ENCODE measurements around the gene C10orf67.
"Not testable (repeated sequence)": the region's sequence is repeated elsewhere in the genome, so short reads cannot be mapped to it uniquely, and the experiment has no call there.

Gene C10orf67

DNA sequence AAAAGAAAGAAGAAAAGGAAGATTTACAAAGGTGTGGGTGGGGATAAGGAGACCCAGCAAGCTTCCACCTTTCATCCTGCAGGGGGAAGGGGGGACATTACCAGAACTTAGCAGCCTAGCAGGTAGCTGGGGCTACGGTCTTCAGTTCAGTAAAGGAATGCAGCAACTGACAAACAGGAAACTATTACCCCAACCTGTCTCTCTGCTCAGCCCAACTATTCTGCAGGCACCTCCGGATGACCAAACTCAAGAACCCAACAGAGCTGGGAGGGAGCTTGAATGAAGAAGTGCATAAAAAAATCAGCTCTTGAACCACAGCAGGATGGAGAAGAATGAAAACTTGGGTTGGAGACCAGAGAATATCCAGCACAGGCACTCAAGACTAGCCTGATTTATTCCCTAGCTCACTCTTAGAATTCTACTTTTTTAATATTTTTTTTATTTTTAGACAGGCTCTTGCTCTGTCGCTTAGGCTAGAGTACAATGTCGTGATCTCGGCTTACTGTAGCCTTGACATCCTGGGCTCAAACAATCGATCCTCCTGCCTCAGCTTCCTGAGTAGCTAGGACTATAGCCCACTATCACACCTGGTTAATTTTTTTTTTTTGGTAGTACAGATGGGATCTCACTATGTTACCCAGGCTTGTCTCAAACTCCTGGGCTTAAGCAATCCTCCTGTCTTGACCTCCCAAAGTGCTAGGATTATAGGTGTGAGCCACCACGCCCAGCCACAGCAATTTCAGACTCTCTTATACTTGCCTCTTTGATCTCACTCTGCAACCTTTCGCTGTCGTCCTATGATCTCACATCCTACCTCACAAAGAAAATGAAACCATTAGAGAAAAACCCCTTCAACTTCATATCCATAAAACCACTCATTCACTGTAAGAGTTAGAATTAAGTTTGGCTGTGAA is 18.5 kb upstream of the C10orf67 start:
- no peak for DNase-seq (ENCODE audit: extremely low read depth in 1 of 2, low read depth in 1 of 2)

DNA sequence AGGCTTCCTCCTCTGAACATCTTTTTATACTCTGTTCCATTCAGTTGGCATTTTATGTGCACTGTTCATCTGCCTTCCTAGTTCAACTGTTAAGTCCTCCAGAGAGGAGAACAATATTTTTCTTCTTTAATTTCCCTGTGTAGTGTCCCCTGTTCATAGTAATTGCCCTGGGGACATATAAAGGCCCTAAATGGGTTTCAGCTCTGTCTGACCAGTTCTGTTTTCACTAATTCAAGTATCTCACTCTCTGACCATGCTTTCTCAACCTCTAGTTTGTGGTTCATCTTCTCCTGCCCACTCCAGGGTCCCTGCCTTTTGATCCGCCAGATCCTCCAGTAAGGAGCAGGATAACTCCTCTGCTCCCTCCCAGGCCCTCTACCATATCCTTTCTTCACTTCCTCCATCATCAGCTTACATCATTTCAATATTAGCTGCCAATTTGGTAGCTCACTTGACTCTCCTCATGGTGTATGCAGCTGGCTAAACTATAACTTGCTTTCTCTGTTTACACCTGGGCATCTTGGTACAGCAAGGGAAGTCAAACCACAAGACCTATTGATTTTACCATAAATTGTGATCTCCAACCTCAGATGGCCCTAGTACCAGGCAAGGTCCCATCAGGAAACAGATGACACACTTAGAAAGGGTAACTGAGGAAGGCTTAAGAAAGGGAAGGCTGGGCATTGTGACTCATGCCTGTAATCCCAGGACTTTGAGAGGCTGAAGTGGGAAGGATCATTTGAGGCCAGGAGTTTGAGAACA is 17.7 kb upstream of the C10orf67 start:
- no peak for DNase-seq (ENCODE audit: extremely low read depth in 1 of 2, low read depth in 1 of 2)

DNA sequence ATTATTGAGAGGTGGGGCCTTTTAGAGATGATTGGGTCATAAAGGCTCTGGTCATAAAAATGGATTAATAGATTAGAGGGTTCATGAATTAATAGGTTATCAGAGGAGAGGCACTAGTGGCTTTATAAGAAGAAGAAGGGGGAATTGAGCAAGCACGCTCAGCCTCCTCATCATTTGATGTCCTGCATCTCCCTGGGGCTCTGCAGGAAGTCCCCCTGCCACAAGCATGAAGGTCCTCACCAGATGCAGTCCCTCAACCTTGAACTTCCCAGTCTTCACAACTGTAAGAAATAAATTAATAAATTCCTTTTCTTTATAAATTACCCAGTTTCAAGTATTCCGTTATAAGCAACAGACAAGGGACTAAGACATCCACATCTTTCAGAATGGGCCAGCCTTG is 17.1 kb upstream of the C10orf67 start:
- DNase-seq (ENCODE audit: extremely low read depth in 1 of 2, low read depth in 1 of 2), result no peak

DNA sequence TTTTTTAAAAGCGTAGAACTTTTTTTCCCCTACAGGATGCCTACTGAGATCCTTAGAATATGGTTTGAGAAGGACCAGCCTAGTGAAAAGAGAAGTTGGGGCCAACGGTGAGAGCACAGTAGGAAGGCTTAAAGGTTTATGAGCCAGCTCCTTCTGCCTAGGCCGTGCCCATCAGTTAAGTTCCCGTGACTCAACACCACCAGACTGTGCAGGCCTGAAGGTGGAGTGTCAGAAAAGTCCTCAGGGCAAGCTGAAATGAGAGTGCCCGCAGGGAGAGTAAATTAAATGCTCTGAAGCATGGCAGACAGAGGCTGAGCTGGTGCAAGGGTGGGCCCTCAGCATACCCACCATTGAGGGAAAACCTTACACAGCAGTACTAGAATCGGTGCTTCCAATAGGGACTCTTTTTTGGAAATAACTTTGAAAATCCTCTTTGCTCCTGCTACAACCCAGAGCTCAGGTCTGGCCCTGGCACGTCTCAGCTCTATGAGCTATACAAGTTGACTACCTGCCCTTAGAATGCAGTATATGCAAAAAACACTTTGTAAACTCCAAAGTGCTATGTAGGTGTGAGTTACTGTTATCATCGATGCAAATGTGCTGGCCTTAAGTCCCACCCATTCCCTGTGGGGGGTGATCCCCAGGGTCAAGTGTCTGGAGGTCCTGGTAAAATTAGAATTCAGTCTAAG is 15.2 kb upstream of the C10orf67 start:
- DNase-seq (ENCODE audit: extremely low read depth in 1 of 2, low read depth in 1 of 2), result no peak

DNA sequence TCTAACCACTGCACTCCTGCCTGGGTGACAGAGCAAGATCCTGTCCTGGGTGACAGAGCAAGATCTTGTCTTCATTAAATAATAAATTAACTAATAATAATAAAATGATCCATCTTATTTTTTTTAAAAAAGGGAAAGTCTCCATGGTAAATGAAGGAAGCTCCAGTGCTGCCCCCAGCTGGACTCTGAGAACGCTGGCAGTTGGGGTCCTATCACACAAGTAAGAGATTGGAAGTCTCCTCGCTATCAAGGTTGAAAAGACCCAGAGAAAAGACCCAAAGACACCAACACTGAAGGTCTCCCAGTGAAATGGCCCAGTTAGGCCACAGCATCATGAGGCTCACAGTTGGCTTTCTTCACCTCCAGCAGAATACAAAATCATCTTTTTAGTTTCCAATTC is 13.8 kb upstream of the C10orf67 start:
- no peak for DNase-seq (ENCODE audit: extremely low read depth in 1 of 2, low read depth in 1 of 2)

DNA sequence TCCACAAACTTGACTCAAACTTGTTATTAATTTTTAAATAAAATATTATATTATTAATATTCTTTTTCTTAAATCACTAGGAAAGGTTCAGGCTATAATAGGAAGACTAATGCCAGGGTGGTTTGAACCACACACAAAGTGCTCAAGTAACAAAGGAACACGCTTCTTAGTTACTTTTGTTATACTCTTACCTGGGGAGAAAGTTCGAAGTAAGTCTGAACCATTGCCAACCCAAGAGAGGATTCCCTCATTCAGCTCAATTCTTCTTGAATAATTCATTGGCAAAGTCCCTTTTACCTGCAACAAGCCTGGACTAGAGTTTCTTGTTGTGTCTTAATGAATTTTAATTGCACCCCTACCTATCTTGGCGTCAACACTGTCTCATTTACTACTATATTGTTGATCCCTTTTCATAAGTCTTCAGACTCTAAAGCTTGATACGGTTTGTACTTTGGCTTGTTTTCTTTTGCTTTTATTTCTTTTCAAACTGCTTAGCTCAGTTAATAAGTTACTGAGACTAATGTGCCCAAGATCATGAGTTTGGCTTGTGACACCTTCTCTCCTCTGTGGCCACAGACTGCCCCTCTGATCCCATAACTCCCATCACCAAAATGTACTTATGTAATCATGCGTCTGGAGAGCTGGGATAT is 10.2 kb upstream of the C10orf67 start:
- DNase-seq (ENCODE audit: extremely low read depth in 1 of 2, low read depth in 1 of 2), result no peak

DNA sequence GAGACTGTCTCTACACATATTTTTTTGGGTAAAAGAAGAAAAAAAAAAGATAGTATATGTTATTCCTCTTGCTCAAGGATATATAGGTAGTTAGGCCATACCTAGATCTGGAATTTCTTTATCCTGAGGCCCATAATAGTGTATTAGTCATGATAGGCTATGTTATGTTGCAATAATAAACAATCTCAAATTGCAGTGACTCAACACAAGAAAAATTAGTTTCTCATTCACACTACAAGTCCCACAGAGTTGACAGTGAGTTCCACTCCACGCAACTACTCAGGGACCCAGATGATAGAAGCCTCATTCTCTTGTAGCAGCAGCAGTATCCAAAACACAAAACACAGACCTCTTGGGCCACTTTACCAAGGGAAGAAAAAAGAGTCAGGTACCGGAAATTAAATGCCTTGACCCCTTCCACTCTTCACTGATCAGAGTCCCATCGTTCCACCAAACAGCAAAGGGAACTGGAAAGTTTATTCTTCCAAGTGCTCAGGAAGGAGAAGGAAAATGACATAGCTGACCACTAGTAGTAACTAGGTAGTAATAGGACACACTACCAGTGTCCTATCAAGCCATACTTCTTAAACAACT is 7.4 kb upstream of the C10orf67 start:
- DNase-seq (ENCODE audit: extremely low read depth in 1 of 2, low read depth in 1 of 2), result no peak

DNA sequence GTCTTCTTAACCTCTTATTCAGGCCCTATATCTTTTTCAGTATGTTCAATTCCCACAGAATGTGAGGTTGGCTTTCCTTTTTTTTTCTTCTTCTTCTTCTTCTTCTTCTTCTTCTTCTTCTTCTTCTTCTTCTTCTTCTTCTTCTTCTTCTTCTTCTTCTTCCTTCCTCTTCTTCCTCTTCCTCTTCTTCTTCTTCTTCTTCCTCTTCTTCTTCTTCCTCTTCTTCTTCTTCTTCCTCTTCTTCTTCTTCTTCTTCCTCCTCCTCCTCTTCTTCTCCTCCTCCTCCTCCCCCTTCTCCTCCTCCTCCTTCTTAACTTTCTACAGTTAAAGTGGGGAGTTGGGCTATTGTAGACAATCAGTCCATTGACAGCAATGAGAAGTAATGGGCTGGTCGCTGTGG is 6.1 kb upstream of the C10orf67 start:
- DNase-seq (ENCODE audit: extremely low read depth in 1 of 2, low read depth in 1 of 2), result not testable (repeated sequence)

DNA sequence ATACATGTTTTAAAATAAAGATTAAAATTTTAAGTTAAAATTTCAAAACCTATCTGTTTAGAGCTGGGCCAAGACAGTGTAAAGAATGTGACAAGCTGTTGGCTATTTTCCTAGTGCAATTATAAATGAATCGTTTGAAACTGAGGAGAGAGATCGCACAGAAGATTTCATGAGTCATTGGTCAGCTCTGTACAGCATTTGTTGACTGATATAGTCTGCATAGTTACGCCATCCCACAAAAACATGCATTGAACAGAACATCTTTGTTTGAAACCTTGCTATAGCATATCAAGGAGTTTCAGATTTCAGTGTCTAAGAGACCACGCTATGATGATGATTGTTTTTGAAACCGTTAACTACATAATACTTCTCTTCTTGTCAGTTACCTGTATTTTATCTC is 1.3 kb upstream of the C10orf67 start:
- no peak for DNase-seq (ENCODE audit: extremely low read depth in 1 of 2, low read depth in 1 of 2)

DNA sequence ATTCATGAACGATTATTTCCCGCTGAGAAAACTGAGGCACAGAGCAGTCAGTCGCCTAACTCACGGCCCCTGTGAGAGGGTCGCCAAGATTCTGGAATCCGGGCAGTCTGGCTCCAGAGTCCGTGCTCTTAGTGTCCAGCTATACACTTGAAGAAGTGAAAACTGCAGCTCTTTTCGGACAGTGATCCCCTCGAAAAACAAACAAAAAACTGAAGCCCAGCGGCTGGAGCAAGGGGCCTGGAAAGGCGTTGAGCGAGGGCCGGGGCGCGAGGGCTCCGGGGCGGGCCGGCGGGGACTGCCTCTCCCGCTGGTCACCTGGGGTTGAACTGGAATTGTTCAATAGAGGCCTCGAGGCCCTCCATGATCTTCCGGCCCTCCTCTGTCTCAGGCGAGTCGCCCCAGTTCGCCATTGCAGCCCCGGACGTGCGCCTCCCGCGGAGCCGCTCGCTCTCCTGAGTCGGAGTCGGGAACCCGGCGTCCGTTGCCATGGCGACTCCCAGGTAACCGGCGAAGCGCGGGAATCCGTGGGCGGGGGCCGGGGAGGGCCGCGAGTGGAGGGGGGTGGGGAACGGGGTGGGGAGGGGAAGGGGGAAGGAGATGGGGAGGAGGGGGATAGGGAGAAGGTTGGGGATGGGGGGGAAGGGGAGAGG is 881 bp downstream of the C10orf67 start:
- DNase-seq (ENCODE audit: extremely low read depth in 1 of 2, low read depth in 1 of 2), result no peak

DNA sequence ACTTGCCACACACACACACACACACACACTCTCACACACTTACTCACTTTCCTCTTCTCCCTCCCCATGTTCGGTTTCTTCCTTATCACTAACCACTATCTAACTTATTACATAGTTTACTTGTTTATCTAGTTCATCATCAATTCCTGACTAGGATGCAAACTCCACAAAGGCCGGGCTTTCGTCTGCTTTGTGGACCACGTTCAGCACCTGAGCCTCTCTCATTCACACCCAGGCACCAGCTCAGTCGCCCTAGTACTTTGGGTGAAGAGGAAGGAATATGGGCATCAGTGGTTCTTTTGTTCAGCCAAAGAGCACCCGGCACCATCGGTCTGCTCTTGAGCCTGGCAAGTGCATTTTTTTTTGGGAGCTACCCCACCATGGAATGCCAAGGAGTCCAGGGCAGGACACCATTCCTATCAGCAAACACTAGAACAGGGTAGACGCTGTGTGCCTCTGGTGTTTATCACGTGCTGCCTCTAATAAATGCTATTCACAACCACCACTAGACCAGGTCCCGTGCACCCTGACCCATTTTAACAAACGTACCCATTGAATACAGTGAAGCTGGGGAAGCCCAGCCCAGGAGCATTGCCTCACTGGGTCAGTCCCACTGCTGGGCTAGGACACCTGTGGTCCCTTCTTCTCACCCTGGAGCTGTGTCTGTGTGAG is 2.2 kb downstream of the C10orf67 start:
- DNase-seq (ENCODE audit: extremely low read depth in 1 of 2, low read depth in 1 of 2), result no peak

DNA sequence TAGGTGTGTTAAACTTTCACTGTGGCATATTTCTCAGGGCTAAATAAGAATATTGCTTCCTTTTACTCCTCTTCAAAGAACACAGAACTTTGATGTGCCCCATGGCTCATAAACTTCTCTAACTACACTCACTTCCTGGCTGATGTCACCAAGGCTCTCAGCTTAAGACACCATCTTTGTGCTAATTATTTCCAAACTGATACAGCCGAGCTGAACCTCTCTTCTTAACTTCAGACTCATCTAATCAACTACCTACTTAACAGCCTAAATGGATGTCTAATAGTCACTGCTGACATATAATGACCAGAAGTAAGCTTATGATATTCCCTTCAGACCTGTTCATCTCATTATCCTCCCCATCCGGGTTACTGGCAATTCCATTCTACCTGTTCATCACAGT is 3.6 kb downstream of the C10orf67 start:
- DNase-seq (ENCODE audit: extremely low read depth in 1 of 2, low read depth in 1 of 2), result no peak

DNA sequence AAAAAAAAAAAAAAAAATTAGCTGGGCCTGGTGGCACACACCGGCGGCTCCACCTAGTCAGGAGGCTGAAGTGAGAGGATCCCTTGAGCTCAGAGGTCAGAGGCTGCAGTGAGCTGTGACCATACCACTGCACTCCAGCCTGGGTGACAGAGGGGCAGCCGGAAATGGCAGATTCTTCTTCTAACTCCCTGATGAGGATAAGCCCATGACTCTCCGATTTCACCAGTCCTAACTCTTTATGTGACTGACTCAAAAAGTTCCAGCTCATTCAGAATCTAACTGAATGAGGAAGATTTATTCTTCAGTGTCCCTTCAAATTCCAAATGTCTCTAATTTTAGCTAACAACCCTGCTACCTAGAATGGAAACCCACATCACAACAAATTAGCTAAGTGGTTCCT is 4.2 kb downstream of the C10orf67 start:
- DNase-seq (ENCODE audit: extremely low read depth in 1 of 2, low read depth in 1 of 2), result no peak

DNA sequence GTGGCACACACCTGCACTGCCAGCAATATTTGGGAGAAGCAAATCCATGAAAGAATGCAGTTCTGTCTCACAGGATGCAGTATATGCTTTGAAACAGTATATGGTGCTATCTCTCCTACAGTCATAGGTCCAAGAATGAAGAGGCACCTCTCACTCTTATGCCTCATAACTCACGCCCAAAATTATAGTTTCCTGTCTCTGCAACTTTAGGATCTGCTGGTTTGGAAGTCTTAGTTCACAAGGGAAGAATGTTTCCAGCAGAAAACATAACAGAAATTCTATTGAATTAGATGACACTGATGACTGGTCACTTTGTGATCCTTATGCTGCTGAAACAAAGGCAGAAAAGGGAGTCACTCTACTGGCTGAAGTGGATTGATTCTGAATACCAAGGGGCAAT is 5.7 kb downstream of the C10orf67 start:
- DNase-seq (ENCODE audit: extremely low read depth in 1 of 2, low read depth in 1 of 2), result no peak

DNA sequence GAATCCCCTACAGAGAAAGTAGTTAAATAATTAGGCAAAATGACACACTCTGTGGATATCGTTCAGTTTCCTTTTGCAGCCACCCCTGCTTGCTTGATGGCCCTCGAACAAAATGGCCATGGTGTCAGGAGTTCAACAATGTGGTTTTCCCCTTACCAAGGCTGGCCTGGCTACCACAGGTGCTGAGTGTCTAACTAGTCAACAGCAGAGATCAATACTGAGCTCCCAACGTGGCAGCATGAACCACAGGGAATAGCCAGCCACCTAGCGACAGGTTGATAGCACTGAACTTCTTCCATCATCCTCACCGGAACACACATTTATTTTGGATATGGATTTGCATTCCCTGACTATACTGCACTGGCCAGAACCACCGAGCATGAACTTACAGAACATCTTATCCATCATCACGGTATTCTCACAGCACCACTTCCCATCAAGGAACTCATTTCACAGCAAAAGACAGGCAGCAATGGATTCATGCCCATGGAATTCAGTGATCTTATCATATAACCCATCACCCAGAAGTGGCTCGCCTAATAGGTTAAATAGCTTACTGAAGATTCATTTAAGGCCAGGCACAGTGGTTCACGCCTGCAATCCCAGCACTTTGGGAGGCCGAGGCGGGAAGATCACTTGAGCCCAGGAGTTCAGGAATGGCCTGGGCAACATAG is 6.3 kb downstream of the C10orf67 start:
- DNase-seq (ENCODE audit: extremely low read depth in 1 of 2, low read depth in 1 of 2), result no peak

DNA sequence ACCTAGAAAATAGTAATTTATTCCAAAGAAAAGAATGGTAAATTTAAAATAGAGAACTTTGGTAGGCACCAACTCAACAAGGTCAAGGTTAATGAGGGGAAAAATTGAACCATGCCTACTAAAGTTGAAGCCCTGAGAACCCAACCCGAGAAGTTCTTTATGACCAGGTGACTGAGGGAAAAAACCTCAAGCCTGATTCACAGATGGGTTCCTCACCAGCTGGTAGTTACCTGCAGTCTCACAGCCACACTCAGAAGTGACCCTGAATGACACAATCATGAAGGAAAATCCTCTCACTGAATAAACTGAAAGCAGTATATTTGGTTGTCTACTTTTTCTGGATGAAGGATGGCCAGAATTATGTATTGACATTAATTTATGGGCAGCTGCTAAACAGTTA is 7.0 kb downstream of the C10orf67 start:
- DNase-seq (ENCODE audit: extremely low read depth in 1 of 2, low read depth in 1 of 2), result no peak

DNA sequence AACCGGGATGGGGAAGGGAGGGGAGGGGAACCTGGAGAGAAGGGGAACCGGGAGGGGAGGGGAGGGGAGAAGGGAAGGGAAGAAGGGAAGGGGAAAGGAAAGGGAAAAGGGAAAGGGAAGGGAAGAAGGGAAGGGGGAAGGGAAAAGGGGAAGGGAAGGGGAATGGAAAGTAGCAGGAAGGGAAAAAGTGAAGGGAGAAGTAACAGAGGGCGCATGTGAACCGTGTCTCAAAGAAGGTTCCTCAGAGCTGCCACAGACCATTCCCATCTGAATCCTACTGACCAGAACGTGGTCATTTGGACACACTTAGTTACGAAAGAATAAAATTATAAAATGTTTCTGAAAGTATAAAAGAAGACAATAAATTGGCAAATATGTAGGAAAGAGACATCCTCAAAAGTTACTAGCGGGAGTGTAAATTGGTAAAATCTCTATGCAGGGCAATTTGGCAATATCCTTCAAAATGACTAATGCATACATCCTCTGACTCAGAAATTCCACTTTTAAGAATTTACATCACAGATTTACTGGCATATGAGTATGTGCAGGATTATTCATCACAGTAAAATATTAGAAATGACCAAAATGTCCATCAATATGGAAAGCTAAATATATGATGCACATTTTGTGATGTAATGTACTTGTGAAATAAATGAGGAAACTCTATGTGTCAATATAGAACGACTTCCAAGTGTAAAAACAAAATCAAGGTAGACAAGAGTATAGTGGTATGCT is 12.9 kb downstream of the C10orf67 start:
- DNase-seq (ENCODE audit: extremely low read depth in 1 of 2, low read depth in 1 of 2), result no peak

DNA sequence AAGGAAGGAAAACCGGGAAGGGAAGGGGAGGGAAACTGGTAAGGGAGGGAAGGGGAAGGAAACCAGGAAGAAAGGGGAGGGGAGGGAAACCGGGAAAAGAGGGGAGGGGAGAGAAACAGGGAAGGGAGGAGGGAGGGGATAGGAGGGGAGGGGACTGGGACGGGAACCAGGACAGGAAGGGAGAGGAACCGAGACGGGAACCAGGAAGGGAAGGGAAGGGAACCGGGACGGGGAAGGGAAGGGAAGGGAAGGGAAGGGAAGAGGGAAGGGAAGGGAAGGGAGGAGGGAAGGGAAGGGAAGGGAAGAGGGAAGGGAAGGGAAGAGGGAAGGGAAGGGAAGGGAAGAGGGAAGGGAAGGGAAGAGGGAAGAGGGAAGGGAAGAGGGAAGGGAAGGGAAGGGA is 13.6 kb downstream of the C10orf67 start:
- no peak for DNase-seq (ENCODE audit: extremely low read depth in 1 of 2, low read depth in 1 of 2)

Measured in activated CD8-positive, alpha-beta memory T cell treated with anti-CD3 and anti-CD28 coated beads for 1 hour (primary cell).